ENCODE data around the gene HSPA14.
"Not testable (repeated sequence)": the region's sequence is repeated elsewhere in the genome, so short reads cannot be mapped to it uniquely, and the experiment has no call there.

- not testable (repeated sequence) for TF ChIP-seq CTCF (IDR thresholded peaks at IDR 0.05; ENCODE audit: low read length); EZH2phosphoT487 (IDR thresholded peaks at IDR 0.05; ENCODE audit: low read length); EZH2 (optimal IDR thresholded peaks at IDR 0.05; ENCODE audit: low read depth, low read length)
Measured at GRCh38 chr10:14907591-14907990, 69.5 kb downstream of the HSPA14 start.
